ENCODE measurements around the gene CLTRN. TPM values are rescaled to one million over a fixed set of nuclear protein-coding genes. Genes with fewer than 3 reads are reported as not detected.

The CLTRN gene
- total and polyA plus RNA-seq, 2 of the 13 experiments (the other 11 are each of a cell fraction or from before 2014, with no cell fraction given), result 0.37 to 0.53 TPM

GRCh38 chrX:15607067-15607466, 57.5 kb downstream of the CLTRN start (continued):
- no peak for TF ChIP-seq RERE (CRISPR knock-in tag; IDR thresholded peaks at IDR 0.05; ENCODE audit: low read depth)
- no peak for TF ChIP-seq SMAD3 (CRISPR knock-in tag; IDR thresholded peaks at IDR 0.05)
- no peak for TF ChIP-seq ZBTB37 (CRISPR knock-in tag; IDR thresholded peaks at IDR 0.05)
- TF ChIP-seq POLR2AphosphoS5 (IDR thresholded peaks at IDR 0.05; ENCODE audit: low read depth, low read length), result no peak
- no peak for TF ChIP-seq ZNF704 (CRISPR knock-in tag; IDR thresholded peaks at IDR 0.05; ENCODE audit: borderline replicate concordance)

Data from HepG2 (cell line).